ENCODE results near the gene ERC1. TPM values are rescaled to one million over a fixed set of nuclear protein-coding genes. Genes with fewer than 3 reads are reported as not detected.

Gene ERC1
- total and polyA plus RNA-seq, 2 donors (not counting 3 experiments of a cell fraction or from before 2014, with no cell fraction given), result 11.7 to 66.1 TPM

- intact Hi-C loops (cut with micrococcal nuclease), result no loop called here
- CTCF ChIA-PET, result interaction anchor here (1.5 kb wide), 1 partner anchor 14 kb away, joined by 5 read pairs; no protein-coding TSS in a partner anchor
- no peak for FAIRE-seq
These were observed 430.2 kb downstream of the ERC1 start for GRCh38 chr12:1421091-1421846.

GRCh38 chr12:1422604-1423315, 431.7 kb downstream of the ERC1 start:
- FAIRE-seq, result no peak
- intact Hi-C loops (cut with micrococcal nuclease) (no loop called here), dilution Hi-C loops (cut with MboI; ENCODE audit: extremely low pct_ligation_motif_present, low sequenced_read_pairs) (no loop called here)
- H3K9ac ChIP-seq (replicated peaks; ENCODE audit: extremely low read depth, insufficient read depth, low read length), result no peak overlapping the region
- ChIA-PET CTCF (interaction anchor here (0.7 to 1.5 kb wide), 2 partner anchors 13 to 305 kb away, joined by 3 to 5 read pairs; no protein-coding TSS in a partner anchor), POLR2A (no interaction called here)
- no peak overlapping the region for H3K4me2 ChIP-seq (ENCODE audit: insufficient read depth, low read length)
- H4K20me1 ChIP-seq (replicated peaks; ENCODE audit: control insufficient read depth, extremely low read depth, insufficient read depth, low read length), result no peaks in the 10 kb centered on the region
- H3K4me3 ChIP-seq (replicated peaks in 1 of 3; ENCODE audit: insufficient read depth in 1 of 3, low read depth in 1 of 3, low read length in 3 of 3), result no peak overlapping the region
- peaks cover 3% of the 10 kb centered on the region for H3K9me3 ChIP-seq (replicated peaks; ENCODE audit: control insufficient read depth, insufficient read depth, low read length)
- H3K27me3 ChIP-seq (ENCODE audit: control insufficient read depth in 2 of 2, insufficient read depth in 2 of 2, low read length in 2 of 2), result no peaks in the 10 kb centered on the region
- H3K4me1 ChIP-seq (ENCODE audit: control insufficient read depth, extremely low read depth, insufficient read depth, low read length), result no peaks in the 10 kb centered on the region
- no peaks in the 10 kb centered on the region for H3K79me2 ChIP-seq (ENCODE audit: control insufficient read depth, insufficient read depth, low read length)
- DNase-seq (ENCODE audit: low read depth, low spot score), result no peak
- H3K27ac ChIP-seq (ENCODE audit: insufficient read depth, low read depth, low read length), result no peak overlapping the region
- BruUV-seq (replicated peaks), result no TSS peak
- no peak overlapping the region for H2AFZ ChIP-seq (ENCODE audit: low read depth, low read length)
- no peaks in the 10 kb centered on the region for H3K36me3 ChIP-seq (ENCODE audit: control insufficient read depth in 2 of 2, extremely low read depth in 1 of 2, insufficient read depth in 2 of 2, low read length in 2 of 2)
- H3K9me1 ChIP-seq (replicated peaks; ENCODE audit: control insufficient read depth, extremely low read depth, insufficient read depth, low read length), result no peaks in the 10 kb centered on the region
- TF ChIP-seq GATA2 (IDR thresholded peaks at IDR 0.05; ENCODE audit: insufficient read depth, insufficient read length, low read depth, low read length) (no peak), POLR2A (IDR thresholded peaks at IDR 0.05; ENCODE audit: low read depth, low read length) (no peak), MYC (IDR thresholded peaks at IDR 0.05; ENCODE audit: low read depth, low read length) (no peak)

More at GRCh38 chr12:1421091-1421846, 430.2 kb downstream of the ERC1 start:
- H3K27ac ChIP-seq (ENCODE audit: insufficient read depth, low read depth, low read length), result no peak overlapping the region
- no peak for DNase-seq (ENCODE audit: low read depth, low spot score)
- no peaks in the 10 kb centered on the region for H3K4me1 ChIP-seq (ENCODE audit: control insufficient read depth, extremely low read depth, insufficient read depth, low read length)
- no TSS peak for BruUV-seq (replicated peaks)
- POLR2A ChIA-PET, result no interaction called here
- H3K27me3 ChIP-seq (ENCODE audit: control insufficient read depth in 2 of 2, insufficient read depth in 2 of 2, low read length in 2 of 2), result no peaks in the 10 kb centered on the region
- no peak overlapping the region for H3K9ac ChIP-seq (replicated peaks; ENCODE audit: extremely low read depth, insufficient read depth, low read length)
- dilution Hi-C loops (cut with MboI; ENCODE audit: extremely low pct_ligation_motif_present, low sequenced_read_pairs), result no loop called here
- no peaks in the 10 kb centered on the region for H3K79me2 ChIP-seq (ENCODE audit: control insufficient read depth, insufficient read depth, low read length)
- no peaks in the 10 kb centered on the region for H3K36me3 ChIP-seq (ENCODE audit: control insufficient read depth in 2 of 2, extremely low read depth in 1 of 2, insufficient read depth in 2 of 2, low read length in 2 of 2)
- no peak overlapping the region for H2AFZ ChIP-seq (ENCODE audit: low read depth, low read length)
- no peak overlapping the region for H3K4me3 ChIP-seq (replicated peaks in 1 of 3; ENCODE audit: insufficient read depth in 1 of 3, low read depth in 1 of 3, low read length in 3 of 3)
- no peak for TF ChIP-seq EZH2 (IDR thresholded peaks at IDR 0.05; ENCODE audit: borderline replicate concordance, low read depth, low read length, severe bottlenecking)
- no peak for TF ChIP-seq MYC (IDR thresholded peaks at IDR 0.05; ENCODE audit: low read depth, low read length)
- TF ChIP-seq, protein P1, sequence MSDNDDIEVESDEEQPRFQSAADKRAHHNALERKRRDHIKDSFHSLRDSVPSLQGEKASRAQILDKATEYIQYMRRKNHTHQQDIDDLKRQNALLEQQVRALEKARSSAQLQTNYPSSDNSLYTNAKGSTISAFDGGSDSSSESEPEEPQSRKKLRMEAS (IDR thresholded peaks at IDR 0.05; ENCODE audit: insufficient read depth, insufficient read length), result no peak
- no peak for TF ChIP-seq POLR2AphosphoS5 (IDR thresholded peaks at IDR 0.05; ENCODE audit: insufficient read depth, low read depth, low read length)
- H3K9me3 ChIP-seq (replicated peaks; ENCODE audit: control insufficient read depth, insufficient read depth, low read length), result peaks cover 3% of the 10 kb centered on the region
- H3K9me1 ChIP-seq (replicated peaks; ENCODE audit: control insufficient read depth, extremely low read depth, insufficient read depth, low read length), result no peaks in the 10 kb centered on the region
- no peaks in the 10 kb centered on the region for H4K20me1 ChIP-seq (replicated peaks; ENCODE audit: control insufficient read depth, extremely low read depth, insufficient read depth, low read length)
- no peak overlapping the region for H3K4me2 ChIP-seq (ENCODE audit: insufficient read depth, low read length)
